Osteocyte (in vitro differentiated cells): ENCODE results near the gene ZNF829. TPM values are rescaled to one million over a fixed set of nuclear protein-coding genes. Genes with fewer than 3 reads are reported as not detected.

Source experiments
- DNase-seq: peaks from one replicate; pipeline ENCODE4 v3.0.0; 2021; ENCODE audit warnings: mixed read lengths; ENCODE audit not compliant: unreplicated experiment; ENCODE audit errors: extremely low spot score
- H3K27ac Mint-ChIP-seq: one replicate; pipeline ENCODE4 v1.8.0; 2021; ENCODE audit warnings: mild to moderate bottlenecking, mixed read lengths; ENCODE audit not compliant: unreplicated experiment
- H3K27me3 Mint-ChIP-seq: one replicate; pipeline ENCODE4 v1.8.0; 2021; ENCODE audit warnings: mixed read lengths; ENCODE audit not compliant: unreplicated experiment
- H3K36me3 Mint-ChIP-seq: one replicate; pipeline ENCODE4 v1.8.0; 2021; ENCODE audit warnings: mixed read lengths; ENCODE audit not compliant: unreplicated experiment
- H3K4me1 Mint-ChIP-seq: one replicate; pipeline ENCODE4 v1.8.0; 2021; ENCODE audit warnings: mixed read lengths; ENCODE audit not compliant: unreplicated experiment
- H3K4me3 Mint-ChIP-seq: one replicate; pipeline ENCODE4 v1.8.0; 2021; ENCODE audit warnings: mild to moderate bottlenecking, moderate library complexity, mixed read lengths; ENCODE audit not compliant: unreplicated experiment
- H3K9me3 Mint-ChIP-seq: one replicate; pipeline ENCODE4 v1.8.0; 2021; ENCODE audit warnings: mixed read lengths; ENCODE audit not compliant: unreplicated experiment
- CTCF ChIP-seq: fragments of 200-600 bp; sonication (generic); IDR thresholded peaks from 2 replicates; pipeline ENCODE4 v1.5.0; 2021; ENCODE audit warnings: antibody characterized with exemption, mild to moderate bottlenecking, moderate library complexity
- total RNA-seq: library from RNA; stranded (reverse); gene quantifications from 2 replicates; pipeline ENCODE4 v1.2.1, GENCODE V29; 2021

The ZNF829 gene
- total RNA-seq, 1 donor from 2014 or later = 3.2 TPM

GRCh38 chr19:36894849-36895383, 21.2 kb downstream of the ZNF829 start:
- TF ChIP-seq CTCF = no peak
- Mint-ChIP-seq H3K27ac (no peak overlapping the region), H3K4me3 (no peak overlapping the region), H3K4me1 (no peaks in the 10 kb centered on the region), H3K27me3 (no peaks in the 10 kb centered on the region), H3K9me3 (peaks cover 64% of the 10 kb centered on the region), H3K36me3 (peaks cover 87% of the 10 kb centered on the region)
- DNase-seq = no peak

- Mint-ChIP-seq H3K9me3 (peaks cover 56% of the 10 kb centered on the region), H3K4me3 (no peak overlapping the region), H3K27ac (no peak overlapping the region), H3K36me3 (peaks cover 74% of the 10 kb centered on the region), H3K4me1 (no peaks in the 10 kb centered on the region), H3K27me3 (no peaks in the 10 kb centered on the region)
- no peak for DNase-seq
- no peak for TF ChIP-seq CTCF
These were observed 24.2 kb downstream of the ZNF829 start for GRCh38 chr19:36891768-36892357.

GRCh38 chr19:36876993-36877938, 38.8 kb downstream of the ZNF829 start:
- peaks cover 42% of the 10 kb centered on the region for H3K9me3 Mint-ChIP-seq
- no peak overlapping the region for H3K27ac Mint-ChIP-seq
- H3K4me3 Mint-ChIP-seq = no peak overlapping the region

GRCh38 chr19:36851898-36852297, 64.2 kb downstream of the ZNF829 start:
- H3K27ac Mint-ChIP-seq = no peak overlapping the region
- H3K9me3 Mint-ChIP-seq = peaks cover 24% of the 10 kb centered on the region
- H3K27me3 Mint-ChIP-seq = no peaks in the 10 kb centered on the region
- H3K4me3 Mint-ChIP-seq = no peak overlapping the region
- peaks cover 5% of the 10 kb centered on the region for H3K4me1 Mint-ChIP-seq
- peaks cover 41% of the 10 kb centered on the region for H3K36me3 Mint-ChIP-seq
- no peak for DNase-seq
- no peak for TF ChIP-seq CTCF

More at GRCh38 chr19:36876993-36877938, 38.8 kb downstream of the ZNF829 start:
- Mint-ChIP-seq H3K36me3 (peaks cover 63% of the 10 kb centered on the region), H3K4me1 (no peaks in the 10 kb centered on the region), H3K27me3 (no peaks in the 10 kb centered on the region)
- no peak for TF ChIP-seq CTCF
- DNase-seq = no peak
